Mesothelial cell of epicardium (in vitro differentiated cells): ENCODE results near the gene CMIP. TPM values are rescaled to one million over a fixed set of nuclear protein-coding genes. Genes with fewer than 3 reads are reported as not detected.

Source experiments
- DNase-seq, 2 experiments: peaks; one replicate each; pipeline ENCODE4 v3.0.0; 2021; ENCODE audit warnings: low spot score in 2 of 2; ENCODE audit not compliant: unreplicated experiment in 2 of 2
- H3K27ac Mint-ChIP-seq: 2 replicates; pipeline ENCODE4 v1.8.0; 2021; ENCODE audit warnings: mixed read lengths
- H3K27me3 Mint-ChIP-seq: 2 replicates; pipeline ENCODE4 v1.8.0; 2021; ENCODE audit warnings: low read depth, mixed read lengths
- H3K36me3 Mint-ChIP-seq: 2 replicates; pipeline ENCODE4 v1.8.0; 2021; ENCODE audit warnings: mixed read lengths
- H3K4me1 Mint-ChIP-seq: 2 replicates; pipeline ENCODE4 v1.8.0; 2021; ENCODE audit warnings: mixed read lengths
- H3K4me3 Mint-ChIP-seq: 2 replicates; pipeline ENCODE4 v1.8.0; 2021; ENCODE audit warnings: mild to moderate bottlenecking, moderate library complexity, mixed read lengths
- H3K9me3 Mint-ChIP-seq: 2 replicates; pipeline ENCODE4 v1.8.0; 2021; ENCODE audit warnings: mixed read lengths
- CTCF ChIP-seq: fragments of 200-600 bp; sonication (generic); IDR thresholded peaks from one replicate; pipeline ENCODE4 v1.5.0; 2021; ENCODE audit warnings: antibody characterized with exemption; ENCODE audit not compliant: unreplicated experiment
- total RNA-seq: library from RNA; stranded (reverse); gene quantifications from 3 replicates; pipeline ENCODE4 v1.2.1, GENCODE V29; 2021

CMIP gene
- total RNA-seq, 1 donor from 2014 or later = 71.0 TPM

GRCh38 chr16:81655469-81656162 is 211.0 kb downstream of the CMIP start:
- peaks cover 27% of the 10 kb centered on the region for H3K36me3 Mint-ChIP-seq
- DNase-seq = no peak
- peaks cover 10% of the 10 kb centered on the region for H3K4me1 Mint-ChIP-seq
- H3K9me3 Mint-ChIP-seq = no peaks in the 10 kb centered on the region
- no peaks in the 10 kb centered on the region for H3K27me3 Mint-ChIP-seq
- H3K4me3 Mint-ChIP-seq = no peak overlapping the region
- peak overlapping the region; percentile 39 for H3K27ac Mint-ChIP-seq
- no peak for TF ChIP-seq CTCF

DNA sequence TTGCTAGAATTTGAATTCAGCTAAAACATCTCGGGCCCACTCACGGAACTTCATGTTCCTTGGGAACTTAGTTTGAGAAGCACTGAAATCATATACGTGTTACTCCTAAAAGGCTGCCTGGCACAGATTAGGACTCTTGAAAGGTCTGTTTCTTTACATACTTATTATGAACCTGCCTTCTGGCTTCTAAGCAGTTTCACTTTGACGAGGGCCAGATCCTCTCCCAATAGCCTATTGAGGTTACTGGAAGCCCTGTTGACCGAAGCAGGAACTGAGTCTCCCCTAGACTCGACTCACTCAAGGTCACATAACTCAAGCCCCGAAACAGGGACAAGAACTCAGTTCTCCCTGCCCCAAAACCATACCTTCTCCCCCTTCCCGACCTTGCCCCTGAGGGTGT is 212.6 kb downstream of the CMIP start:
- Mint-ChIP-seq H3K27ac (peak overlapping the region; percentile 60), H3K36me3 (peaks cover 31% of the 10 kb centered on the region), H3K4me3 (no peak overlapping the region), H3K4me1 (peaks cover 7% of the 10 kb centered on the region), H3K9me3 (no peaks in the 10 kb centered on the region), H3K27me3 (no peaks in the 10 kb centered on the region)
- TF ChIP-seq CTCF = no peak
- DNase-seq = no peak

DNA sequence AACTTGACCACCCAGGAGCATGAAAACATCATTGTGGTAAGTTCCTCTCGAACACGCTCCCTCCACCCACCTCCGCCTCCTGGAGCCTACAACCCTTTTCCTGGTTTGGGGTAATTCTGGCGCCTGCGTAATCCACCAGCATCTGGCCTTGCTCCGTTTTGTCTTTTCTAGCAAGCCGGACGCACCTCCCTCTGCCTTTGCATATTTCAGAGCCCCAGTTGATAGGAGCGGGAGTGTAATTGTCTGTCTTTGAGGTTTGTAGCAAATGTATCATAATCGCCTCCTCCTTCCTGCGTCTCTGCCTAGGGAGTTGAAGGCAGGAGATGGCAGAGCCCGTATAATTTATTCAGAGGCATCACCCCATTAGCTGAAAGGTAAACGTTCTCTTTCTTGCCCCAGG is 213.2 kb downstream of the CMIP start:
- no peak for TF ChIP-seq CTCF
- H3K36me3 Mint-ChIP-seq = peaks cover 31% of the 10 kb centered on the region
- DNase-seq = no peak
- H3K4me1 Mint-ChIP-seq = peaks cover 7% of the 10 kb centered on the region
- no peaks in the 10 kb centered on the region for H3K27me3 Mint-ChIP-seq
- no peak overlapping the region for H3K4me3 Mint-ChIP-seq
- H3K9me3 Mint-ChIP-seq = no peaks in the 10 kb centered on the region
- H3K27ac Mint-ChIP-seq = no peak overlapping the region

DNA sequence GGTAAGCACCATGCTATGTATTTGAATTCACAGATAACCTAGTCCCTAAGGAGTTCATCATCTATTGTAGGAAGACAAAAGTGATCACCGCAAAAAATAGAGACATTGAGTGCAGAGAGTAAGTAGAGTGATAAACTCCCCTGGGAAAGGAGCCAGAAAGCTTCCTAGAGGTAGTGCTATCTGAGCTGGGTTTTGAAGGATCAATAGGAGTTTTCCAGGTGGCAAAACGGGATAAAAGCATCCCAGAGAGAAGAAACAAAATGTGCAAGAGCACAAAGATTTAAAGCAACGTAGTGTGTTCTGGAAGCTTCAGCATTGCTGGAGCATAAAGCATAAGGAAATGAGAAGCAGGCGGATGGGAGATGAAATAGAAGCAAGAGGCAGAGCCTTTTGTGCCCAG is 213.8 kb downstream of the CMIP start:
- H3K4me1 Mint-ChIP-seq = peaks cover 7% of the 10 kb centered on the region
- no peaks in the 10 kb centered on the region for H3K9me3 Mint-ChIP-seq
- no peak for DNase-seq
- no peaks in the 10 kb centered on the region for H3K27me3 Mint-ChIP-seq
- peak overlapping the region; percentile 3 for H3K27ac Mint-ChIP-seq
- TF ChIP-seq CTCF = no peak
- H3K4me3 Mint-ChIP-seq = no peak overlapping the region
- H3K36me3 Mint-ChIP-seq = peaks cover 30% of the 10 kb centered on the region

DNA sequence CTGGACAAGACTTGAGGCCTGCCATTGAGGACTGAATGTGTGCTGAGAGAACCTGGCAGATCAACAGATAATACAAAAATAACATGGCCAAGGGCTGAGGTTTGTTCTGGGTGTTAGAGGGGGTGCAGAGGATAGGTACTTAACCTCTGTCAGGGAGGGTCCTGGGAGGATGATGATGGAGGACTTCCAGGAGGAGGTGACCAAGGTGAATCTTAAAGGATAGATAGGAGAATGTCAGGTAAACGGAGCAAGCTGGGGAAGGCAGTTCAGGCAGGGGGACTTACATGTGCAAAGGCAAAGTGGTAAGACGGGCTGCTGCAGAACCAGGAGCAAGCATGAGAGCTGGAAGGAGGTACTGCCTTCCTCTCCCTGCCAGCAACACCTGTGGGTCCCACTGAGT is 214.6 kb downstream of the CMIP start:
- no peak for TF ChIP-seq CTCF
- peaks cover 28% of the 10 kb centered on the region for H3K36me3 Mint-ChIP-seq
- peaks cover 7% of the 10 kb centered on the region for H3K4me1 Mint-ChIP-seq
- no peaks in the 10 kb centered on the region for H3K27me3 Mint-ChIP-seq
- H3K4me3 Mint-ChIP-seq = no peak overlapping the region
- H3K27ac Mint-ChIP-seq = no peak overlapping the region
- DNase-seq = no peak
- H3K9me3 Mint-ChIP-seq = no peaks in the 10 kb centered on the region
